Fibroblast of the aortic adventitia (primary cell): Measurements from ENCODE around the gene TBX3. TPM values are rescaled to one million over a fixed set of nuclear protein-coding genes. Genes with fewer than 3 reads are reported as not detected.

ENCODE experiments used
- DNase-seq: peaks from one replicate; pipeline ENCODE4 v3.0.0-alpha.2; 2010; ENCODE audit warnings: low read depth
- H3K4me3 ChIP-seq: 2 replicates; pipeline ENCODE4 v1.5.1; 2011; ENCODE audit warnings: low read depth, mild to moderate bottlenecking, control low read depth, low read length, moderate library complexity
- CTCF ChIP-seq: IDR thresholded peaks from 2 replicates; pipeline ENCODE4 v1.5.1; 2011; ENCODE audit warnings: mild to moderate bottlenecking, low read length, control low read depth, inconsistent platforms; ENCODE audit not compliant: insufficient read depth
- total RNA-seq: library from RNA; depleted of rRNA; stranded (reverse); fragments of >200 nt; gene quantifications from 2 replicates; pipeline ENCODE4 v1.2.3, GENCODE V29; 2012; ENCODE audit warnings: low replicate concordance

Gene TBX3
- total RNA-seq, 1 donor: 5.7 TPM

GRCh38 chr12:114678718-114679117 lies 5.3 kb downstream of the TBX3 start:
- DNase-seq: no peak
- no peak for TF ChIP-seq CTCF
- H3K4me3 ChIP-seq: no peak overlapping the region

GRCh38 chr12:114678028-114678427 lies 5.9 kb downstream of the TBX3 start:
- no peak overlapping the region for H3K4me3 ChIP-seq
- no peak for DNase-seq
- no peak for TF ChIP-seq CTCF

GRCh38 chr12:114676142-114676741 lies 7.7 kb downstream of the TBX3 start:
- H3K4me3 ChIP-seq: no peak overlapping the region
- DNase-seq: no peak
- no peak for TF ChIP-seq CTCF

GRCh38 chr12:114674251-114675047 lies 9.5 kb downstream of the TBX3 start:
- no peak for TF ChIP-seq CTCF
- H3K4me3 ChIP-seq: no peak overlapping the region
- no peak for DNase-seq

GRCh38 chr12:114673901-114674250 lies 10.1 kb downstream of the TBX3 start:
- no peak overlapping the region for H3K4me3 ChIP-seq
- no peak for DNase-seq
- no peak for TF ChIP-seq CTCF

- H3K4me3 ChIP-seq: no peak overlapping the region
- no peak for TF ChIP-seq CTCF
- no peak for DNase-seq
These were observed 10.7 kb downstream of the TBX3 start for GRCh38 chr12:114673169-114673833.
